H7 (cell line): Measurements from ENCODE around the gene CEP104. TPM values are rescaled to one million over a fixed set of nuclear protein-coding genes. Genes with fewer than 3 reads are reported as not detected.
A peak's percentile ranks its signal among the peaks of the same experiment; 100 is the strongest.

Source experiments
- DNase-seq: peaks from one replicate; pipeline ENCODE4 v3.0.0; 2012
- H3K27me3 ChIP-seq: 2 replicates; pipeline ENCODE4 v1.6.0; 2011; ENCODE audit warnings: mild to moderate bottlenecking, low read length; ENCODE audit not compliant: control insufficient read depth, insufficient read depth
- H3K36me3 ChIP-seq: replicated peaks from 2 replicates; pipeline ENCODE4 v1.5.1; 2011; ENCODE audit warnings: low read length; ENCODE audit not compliant: control insufficient read depth, insufficient read depth
- H3K4me3 ChIP-seq: 2 replicates; pipeline ENCODE4 v1.5.1; 2011; ENCODE audit warnings: low read depth, mild to moderate bottlenecking, control low read depth, low read length, moderate library complexity; ENCODE audit not compliant: insufficient read depth
- total RNA-seq: library from RNA; depleted of rRNA; stranded (reverse); fragments of >200 nt; shearing (Covaris generic); gene quantifications from 2 replicates; pipeline ENCODE4 v1.2.3, GENCODE V29; 2014

Gene CEP104
- total RNA-seq, 1 experiment from 2014 or later: 22.8 TPM

DNA sequence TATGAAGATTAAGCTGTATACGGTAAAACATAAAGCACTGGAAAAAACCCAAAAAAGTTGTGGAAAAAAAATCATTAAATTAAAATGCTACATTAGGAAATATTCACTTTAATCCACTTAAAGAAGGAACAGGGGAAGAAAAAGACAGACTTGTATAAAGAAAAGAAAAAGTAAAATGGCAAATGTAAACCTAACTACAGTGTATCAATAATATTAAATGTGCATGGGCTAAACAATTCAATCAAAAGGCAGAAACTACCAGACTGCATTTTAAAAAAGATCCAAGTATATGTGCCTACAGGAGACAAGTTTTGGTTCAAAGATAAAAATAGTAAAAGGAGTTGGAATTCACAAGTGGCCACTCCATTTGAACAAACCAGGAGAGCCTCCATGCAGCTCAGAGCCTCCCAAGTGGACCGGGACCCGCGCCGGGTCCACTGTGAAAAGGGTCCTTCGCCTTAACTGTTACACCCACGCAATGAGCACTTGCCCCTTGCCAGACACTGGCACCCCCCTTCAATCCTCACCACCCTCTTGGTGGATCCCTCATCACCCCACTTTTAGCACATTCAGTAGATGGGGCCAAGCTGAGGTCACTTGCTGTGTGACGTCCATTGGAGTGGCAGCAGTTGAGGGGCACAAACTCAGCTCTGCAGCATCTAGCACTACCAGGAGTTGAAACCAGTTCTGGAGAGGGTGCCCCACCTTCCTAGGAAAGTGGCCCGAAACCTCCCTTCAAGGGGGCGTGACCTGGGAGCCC is 42.2 kb upstream of the CEP104 start:
- Histone ChIP-seq H3K27me3 (no peaks in the 10 kb centered on the region), H3K4me3 (peak overlapping the region; percentile 99), H3K36me3 (no peaks in the 10 kb centered on the region; the same call in 1 of the 2 replicates)
- no peak for DNase-seq

DNA sequence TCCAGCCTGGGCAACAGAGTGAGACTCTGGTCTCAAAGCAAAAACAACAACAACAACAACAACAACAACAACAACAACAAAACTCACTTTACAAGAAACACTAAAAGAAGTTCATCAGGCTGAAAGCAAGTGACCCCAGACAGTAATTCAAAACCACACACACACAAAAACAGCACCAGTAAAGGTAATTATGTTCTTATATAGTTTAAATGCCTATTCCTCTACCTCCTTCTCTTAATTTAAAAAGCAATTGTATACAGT is 41.4 kb upstream of the CEP104 start:
- H3K27me3 ChIP-seq: no peaks in the 10 kb centered on the region
- H3K4me3 ChIP-seq: no peak overlapping the region

DNA sequence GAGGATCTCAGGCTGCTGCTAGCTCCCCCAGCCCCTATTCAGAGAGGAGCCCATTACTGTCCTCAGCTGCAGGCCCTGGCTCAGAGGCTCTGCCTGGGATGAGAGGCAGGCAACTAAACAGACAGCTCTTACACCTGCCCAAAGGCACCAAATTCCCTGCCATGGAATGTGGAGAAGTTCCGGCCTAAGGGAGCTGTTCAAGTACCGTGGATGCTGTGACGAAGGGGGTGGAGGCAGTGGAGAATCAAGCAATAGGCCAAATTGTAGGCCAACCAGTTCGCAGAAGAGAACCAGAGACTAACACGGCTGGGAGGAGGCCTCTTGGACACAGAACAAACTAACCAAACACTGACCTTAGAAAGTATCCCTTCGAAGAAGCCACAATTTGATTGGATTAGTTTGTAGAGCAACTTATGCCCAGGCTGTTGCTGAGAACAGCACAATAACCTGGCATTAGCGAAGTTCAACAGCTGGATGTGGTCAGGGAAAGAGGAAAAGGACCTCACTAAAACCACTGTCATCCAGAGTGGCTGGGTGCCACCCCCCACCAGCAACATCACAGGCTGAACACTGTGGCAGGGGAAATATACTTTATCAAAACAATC is 39.5 kb upstream of the CEP104 start:
- no peak overlapping the region for H3K4me3 ChIP-seq
- H3K27me3 ChIP-seq: no peaks in the 10 kb centered on the region
- H3K36me3 ChIP-seq: peaks cover 2% of the 10 kb centered on the region
- no peak for DNase-seq

More for the DNA sequence above, 41.4 kb upstream of the CEP104 start:
- H3K36me3 ChIP-seq: no peaks in the 10 kb centered on the region; the same call in 1 of the 2 replicates
- DNase-seq: no peak

DNA sequence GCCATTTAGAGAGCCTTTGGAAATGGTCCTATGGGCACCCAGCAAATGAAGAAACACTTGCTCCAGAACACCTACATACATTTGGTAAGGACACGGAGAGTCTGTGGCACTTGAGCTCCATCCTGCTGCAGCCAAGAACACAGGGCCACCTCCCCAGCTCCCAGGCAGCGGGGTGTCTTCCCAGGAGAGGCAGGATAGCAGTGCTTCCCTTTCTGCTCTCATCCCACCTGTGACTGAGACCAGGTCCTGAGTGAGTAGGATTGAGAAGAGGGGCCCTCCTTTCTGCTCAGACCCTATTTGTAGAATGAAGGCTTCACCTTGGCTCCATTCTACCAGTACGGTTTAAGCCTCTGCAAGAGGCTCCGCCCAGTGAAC is 38.9 kb upstream of the CEP104 start:
- no peaks in the 10 kb centered on the region for H3K27me3 ChIP-seq
- no peak overlapping the region for H3K4me3 ChIP-seq
- no peak for DNase-seq
- peaks cover 6% of the 10 kb centered on the region for H3K36me3 ChIP-seq

DNA sequence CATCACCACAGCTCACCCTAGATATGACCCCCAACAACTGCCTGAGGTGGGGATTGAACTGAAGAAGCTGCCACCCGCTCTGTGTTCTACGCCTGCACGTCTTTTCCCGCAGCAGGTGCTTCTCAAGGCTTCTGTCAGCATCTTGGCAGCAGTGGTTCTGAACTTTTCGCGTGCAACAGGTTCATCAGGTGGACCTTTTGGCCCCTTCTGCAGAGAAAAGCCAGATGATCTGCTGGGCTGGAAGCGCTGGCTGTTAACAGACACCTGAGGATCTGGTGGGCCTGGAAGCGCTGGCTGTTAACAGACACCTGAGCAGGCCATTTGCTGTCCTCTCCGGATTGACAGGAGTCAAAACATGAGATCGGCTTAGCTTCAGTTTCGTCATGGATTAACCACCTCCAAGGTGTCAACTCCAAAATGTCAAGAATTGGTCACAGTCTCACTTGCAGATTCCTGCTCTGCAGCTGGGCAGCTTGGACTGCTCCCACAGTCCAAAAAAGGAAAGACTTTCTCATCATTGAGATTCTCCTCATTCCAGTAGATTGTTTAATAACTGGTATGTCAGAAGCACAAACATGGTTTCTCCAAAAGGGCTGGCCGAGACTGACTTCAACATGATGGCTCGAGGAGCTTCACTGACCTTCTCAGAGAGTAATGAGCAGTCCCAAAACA is 38.4 kb upstream of the CEP104 start:
- H3K36me3 ChIP-seq: peaks cover 12% of the 10 kb centered on the region
- H3K4me3 ChIP-seq: no peak overlapping the region
- H3K27me3 ChIP-seq: no peaks in the 10 kb centered on the region
- DNase-seq: no peak

DNA sequence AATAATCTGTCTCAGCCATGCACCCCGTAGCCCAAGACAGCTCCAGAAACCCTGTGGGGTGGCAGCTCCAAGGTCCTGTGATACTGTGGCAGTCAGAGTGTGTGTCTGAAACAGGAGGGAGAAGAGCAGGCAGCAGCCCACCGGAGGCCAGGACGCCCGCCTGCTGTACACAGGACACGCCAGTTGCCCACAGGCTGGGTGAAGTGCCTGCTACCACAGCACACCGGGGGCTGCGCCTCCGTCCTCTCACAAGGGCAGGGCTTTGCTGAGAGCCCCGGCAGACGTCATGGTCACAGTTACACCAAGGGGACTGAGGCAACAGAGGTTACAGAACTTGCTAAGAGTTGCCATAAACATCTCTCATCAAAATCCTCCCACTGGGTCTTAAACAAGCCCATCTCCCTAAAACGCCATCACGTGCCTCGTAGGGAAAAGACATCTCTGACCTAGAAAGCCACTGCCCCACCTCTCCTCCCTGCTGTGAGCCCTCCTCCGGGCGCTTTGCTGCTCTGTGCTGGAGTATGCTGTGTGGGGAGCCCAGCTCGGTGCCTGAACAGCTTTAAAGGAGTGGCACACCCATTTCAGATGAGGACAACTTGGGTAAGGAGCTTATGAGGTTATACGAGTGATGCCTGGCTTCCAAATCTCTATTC is 37.7 kb upstream of the CEP104 start:
- no peak overlapping the region for H3K4me3 ChIP-seq
- DNase-seq: no peak
- H3K36me3 ChIP-seq: peaks cover 16% of the 10 kb centered on the region
- no peaks in the 10 kb centered on the region for H3K27me3 ChIP-seq

DNA sequence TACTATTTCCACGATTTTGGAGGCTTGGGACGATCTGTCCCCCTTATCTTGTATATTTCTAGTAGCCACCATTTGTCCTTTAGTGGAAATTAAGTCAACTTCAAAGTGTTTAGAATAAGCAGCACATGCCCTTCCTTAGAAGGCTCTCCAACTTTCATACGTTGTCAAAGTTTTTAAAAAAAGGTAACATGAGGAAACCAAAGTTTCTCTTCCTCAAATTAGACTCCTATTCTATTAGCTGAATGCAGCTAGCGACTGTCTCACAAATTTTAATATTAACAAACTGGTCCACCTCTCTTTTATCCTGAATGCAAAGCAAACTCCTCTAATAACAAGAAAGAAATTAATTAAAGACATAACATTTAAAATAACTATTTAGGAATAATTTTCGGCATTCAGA is 36.2 kb upstream of the CEP104 start:
- Histone ChIP-seq H3K4me3 (no peak overlapping the region), H3K27me3 (no peaks in the 10 kb centered on the region), H3K36me3 (peaks cover 18% of the 10 kb centered on the region)
- no peak for DNase-seq

DNA sequence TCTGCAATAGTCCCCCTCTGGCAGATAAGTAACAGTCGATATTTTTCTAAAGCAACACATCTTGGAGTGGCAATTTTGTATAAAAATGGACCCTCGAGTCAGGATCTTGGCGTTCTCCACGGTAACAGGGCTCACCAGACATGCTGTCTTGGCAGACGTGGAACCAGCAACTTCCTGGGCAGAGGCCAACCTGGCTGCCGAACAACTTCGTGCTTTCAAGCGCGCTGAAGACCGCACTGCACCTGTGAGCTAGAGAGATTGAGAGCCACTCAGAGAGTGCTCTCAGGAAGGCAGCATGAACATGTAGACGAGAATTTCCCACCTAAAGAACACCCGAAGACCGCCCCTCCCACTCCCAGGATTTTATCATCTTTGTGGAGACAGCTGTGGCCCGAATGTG is 35.7 kb upstream of the CEP104 start:
- Histone ChIP-seq H3K36me3 (peaks cover 18% of the 10 kb centered on the region), H3K4me3 (no peak overlapping the region), H3K27me3 (no peaks in the 10 kb centered on the region)
- DNase-seq: no peak

DNA sequence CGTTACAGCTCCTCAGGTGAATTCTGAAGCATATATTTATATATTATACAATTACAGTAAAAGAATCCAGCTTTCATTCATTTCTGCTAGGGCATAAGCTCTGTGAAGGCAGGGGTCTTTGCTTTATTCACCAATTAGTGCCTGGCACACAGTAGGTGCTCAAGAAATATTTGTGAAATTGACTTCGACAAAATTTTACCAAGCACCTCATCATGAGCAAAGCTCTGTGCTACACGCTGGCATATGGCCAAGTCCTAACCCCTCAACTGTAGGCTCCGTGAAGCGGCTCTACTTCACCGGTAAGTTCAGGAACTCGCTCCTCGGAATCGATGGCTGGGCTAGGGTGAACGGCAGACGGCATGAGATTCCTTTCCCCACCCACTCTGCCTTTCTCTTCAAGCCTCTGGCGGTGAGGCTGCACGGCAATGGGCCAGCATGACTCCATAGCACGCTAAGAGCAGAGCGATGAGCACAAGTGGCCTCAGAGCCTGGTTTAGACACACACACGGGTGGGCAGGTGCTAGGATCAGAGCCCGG is 34.4 kb upstream of the CEP104 start:
- DNase-seq: no peak
- Histone ChIP-seq H3K4me3 (no peak overlapping the region), H3K27me3 (no peaks in the 10 kb centered on the region), H3K36me3 (peaks cover 18% of the 10 kb centered on the region)

DNA sequence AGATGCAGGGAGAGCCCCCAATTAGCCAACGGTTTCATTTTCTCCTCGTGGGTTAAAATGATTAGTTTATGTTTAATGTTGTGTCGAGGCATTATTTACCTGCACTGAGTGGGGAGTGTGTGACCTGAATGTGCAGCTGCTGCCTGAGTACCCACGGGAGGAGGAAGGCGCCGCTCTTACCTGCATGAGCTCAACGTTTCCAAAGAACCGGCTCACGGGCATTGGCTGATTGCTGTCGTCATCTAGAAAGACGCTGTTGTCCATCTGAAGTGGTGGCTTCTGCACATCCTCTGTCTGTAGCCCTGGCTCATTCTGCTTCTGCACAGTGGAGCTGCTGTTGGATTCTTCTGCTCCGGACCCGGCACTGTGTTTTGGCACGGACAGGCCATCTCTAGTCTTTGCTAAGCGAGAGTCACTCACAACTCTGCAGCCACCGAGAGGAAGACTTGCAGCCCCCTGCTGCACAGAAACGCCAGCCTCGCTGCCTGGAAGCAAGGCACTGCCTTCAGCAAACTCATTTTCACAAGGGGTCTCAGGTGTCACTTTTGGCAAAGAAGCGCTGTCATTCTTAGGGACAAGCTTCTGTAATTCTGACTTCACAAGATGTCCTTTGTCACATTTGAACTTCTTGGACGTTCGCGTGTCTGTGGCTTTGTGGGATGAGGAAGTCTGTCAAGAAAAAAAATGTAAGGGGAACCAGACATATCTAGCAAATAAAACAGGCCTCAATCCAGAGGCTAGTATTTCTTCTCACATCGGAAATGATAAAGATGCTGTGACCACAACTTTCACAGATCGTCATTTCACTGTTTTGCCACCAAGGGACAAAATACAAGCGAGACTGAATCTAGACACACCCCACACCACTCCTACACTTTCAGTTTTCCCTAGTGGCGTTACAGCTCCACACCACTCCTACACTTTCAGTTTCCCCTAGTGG is 33.6 kb upstream of the CEP104 start:
- no peaks in the 10 kb centered on the region for H3K27me3 ChIP-seq
- H3K36me3 ChIP-seq: peaks cover 18% of the 10 kb centered on the region
- no peak overlapping the region for H3K4me3 ChIP-seq
- DNase-seq: no peak

DNA sequence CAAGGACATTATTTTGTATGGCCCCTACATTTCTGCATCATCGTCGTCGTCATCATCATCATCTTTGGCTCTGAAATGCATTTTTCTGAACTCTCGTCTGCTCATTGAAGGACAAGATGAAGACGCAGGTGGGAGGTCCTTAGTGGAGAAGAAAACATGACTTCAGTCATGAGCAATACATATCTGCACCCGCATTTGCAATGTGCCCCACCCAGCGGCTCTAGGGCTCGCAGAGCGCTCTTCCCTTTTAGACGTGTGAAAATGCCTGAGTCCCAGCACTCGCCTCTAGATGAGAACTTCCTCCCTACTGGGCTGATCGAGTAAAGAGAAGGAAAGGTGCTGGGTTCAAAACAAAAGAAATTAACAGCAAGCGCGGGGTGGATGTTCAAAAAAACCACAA is 32.9 kb upstream of the CEP104 start:
- Histone ChIP-seq H3K27me3 (no peaks in the 10 kb centered on the region), H3K36me3 (peaks cover 18% of the 10 kb centered on the region), H3K4me3 (no peak overlapping the region)
- no peak for DNase-seq

DNA sequence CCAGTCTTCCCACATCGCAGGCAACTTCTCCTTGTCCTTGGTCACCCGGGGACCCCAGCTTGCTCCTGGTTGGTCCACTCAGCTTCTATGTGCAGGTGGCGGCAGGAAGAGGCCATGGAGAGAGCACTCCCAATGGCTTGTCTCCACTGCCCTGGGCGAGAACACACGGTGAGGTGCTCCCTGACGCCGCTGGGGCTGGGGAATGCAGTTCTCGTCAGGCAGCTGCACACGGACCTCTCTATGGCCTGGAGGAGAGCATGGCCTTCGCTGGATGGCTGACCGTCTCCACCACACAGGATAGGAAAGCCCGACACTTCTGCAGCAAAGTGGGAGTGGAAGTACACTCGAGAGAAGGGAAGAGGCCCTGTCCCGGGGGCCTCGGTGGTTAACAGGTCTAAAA is 31.3 kb upstream of the CEP104 start:
- Histone ChIP-seq H3K4me3 (no peak overlapping the region), H3K36me3 (peaks cover 18% of the 10 kb centered on the region), H3K27me3 (no peaks in the 10 kb centered on the region)
- no peak for DNase-seq

DNA sequence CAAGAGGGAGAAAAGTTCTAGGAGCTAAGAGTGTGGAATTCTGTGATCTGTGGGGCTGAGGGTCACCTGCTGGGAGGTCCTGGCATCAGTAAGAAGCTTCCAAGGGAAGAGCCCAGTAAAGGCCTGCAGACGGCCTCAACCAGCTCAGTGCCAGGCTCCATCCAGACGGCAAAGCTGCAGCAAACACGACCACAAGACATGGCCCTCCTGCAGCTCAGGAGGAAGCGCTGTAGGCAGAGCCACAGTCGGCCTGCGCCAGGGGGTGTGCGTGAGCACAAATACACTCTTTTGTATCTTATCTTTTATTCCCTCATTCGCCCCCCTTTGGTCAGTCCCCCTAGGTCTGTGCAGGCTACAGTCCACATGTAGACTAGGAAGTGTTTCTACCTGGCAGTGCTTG is 29.7 kb upstream of the CEP104 start:
- no peak for DNase-seq
- no peaks in the 10 kb centered on the region for H3K27me3 ChIP-seq
- H3K36me3 ChIP-seq: peaks cover 16% of the 10 kb centered on the region
- no peak overlapping the region for H3K4me3 ChIP-seq

DNA sequence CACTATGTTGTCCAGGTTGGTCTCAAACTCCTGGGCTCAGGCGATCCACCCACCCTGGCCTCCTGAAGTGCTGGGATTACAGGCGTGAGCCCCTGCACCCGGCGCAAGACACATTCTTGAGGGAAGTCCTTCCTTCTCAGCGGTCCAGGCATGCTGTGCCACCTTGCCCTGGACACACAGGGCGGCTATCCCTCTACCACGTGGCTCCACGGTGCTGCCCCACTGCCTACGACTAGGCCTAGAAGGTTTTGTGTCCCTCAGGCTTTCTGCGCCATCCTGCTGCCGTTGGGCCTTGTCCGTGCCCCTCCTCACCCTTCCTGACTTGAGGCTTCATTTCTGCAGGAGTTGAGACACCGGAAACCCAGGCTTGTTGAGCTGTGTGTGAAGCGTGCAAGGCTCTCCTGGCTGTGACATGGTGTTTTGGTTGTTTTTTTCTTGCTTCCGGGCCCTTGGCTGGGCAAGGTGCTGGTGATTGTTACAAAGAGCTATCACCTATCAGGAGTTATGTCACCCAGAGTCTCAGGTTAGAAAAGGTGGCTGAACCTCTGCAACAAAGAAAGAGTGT is 29.2 kb upstream of the CEP104 start:
- Histone ChIP-seq H3K27me3 (no peaks in the 10 kb centered on the region), H3K36me3 (peaks cover 14% of the 10 kb centered on the region), H3K4me3 (no peak overlapping the region)
- DNase-seq: no peak
